GM12864 (cell line): ENCODE measurements around the gene GH2.

Experiments
- DNase-seq: peaks from one replicate; pipeline ENCODE4 v3.0.0-alpha.2; 2011; ENCODE audit warnings: low read depth
- H3K4me3 ChIP-seq: 2 replicates; pipeline ENCODE4 v1.5.1; 2011; ENCODE audit warnings: mild to moderate bottlenecking, low read depth, low read length, control low read depth
- CTCF ChIP-seq: IDR thresholded peaks from 2 replicates; pipeline ENCODE4 v1.5.1; 2011; ENCODE audit warnings: low read depth, mild to moderate bottlenecking, moderate library complexity, low read length, control low read depth, inconsistent platforms; ENCODE audit errors: missing control alignments

Gene GH2

GRCh38 chr17:63841350-63842172 lies 40.2 kb downstream of the GH2 start:
- DNase-seq: no peak
- no peak for TF ChIP-seq CTCF

GRCh38 chr17:63840591-63841349 lies 41.0 kb downstream of the GH2 start:
- no peak for TF ChIP-seq CTCF
- no peak for DNase-seq
- H3K4me3 ChIP-seq: peak overlapping the region; percentile 78

More at GRCh38 chr17:63841350-63842172, 40.2 kb downstream of the GH2 start:
- H3K4me3 ChIP-seq: peak overlapping the region; percentile 78

- H3K4me3 ChIP-seq: no peak overlapping the region
- no peak for TF ChIP-seq CTCF
- DNase-seq: no peak
Measured at GRCh38 chr17:63838631-63839171, 43.0 kb downstream of the GH2 start.

GRCh38 chr17:63837962-63838600 lies 43.7 kb downstream of the GH2 start:
- DNase-seq: no peak
- no peak overlapping the region for H3K4me3 ChIP-seq
- no peak for TF ChIP-seq CTCF

- no peak for TF ChIP-seq CTCF
- no peak overlapping the region for H3K4me3 ChIP-seq
Measured at GRCh38 chr17:63837480-63837879, 44.3 kb downstream of the GH2 start.

GRCh38 chr17:63836811-63837210 lies 44.9 kb downstream of the GH2 start:
- DNase-seq: no peak
- no peak overlapping the region for H3K4me3 ChIP-seq
- no peak for TF ChIP-seq CTCF

More at GRCh38 chr17:63837480-63837879, 44.3 kb downstream of the GH2 start:
- no peak for DNase-seq
